Right lobe of liver (tissue), 4 donors: ENCODE data around the gene ARHGEF1.

Experiments used
- POLR2A ChIP-seq: fragments of 450-650 bp; IDR thresholded peaks from one replicate; pipeline ENCODE4 v1.6.1; 2017; ENCODE audit warnings: antibody characterized with exemption, mild to moderate bottlenecking
- TF ChIP-seq, protein P1 (sequence below), 4 donors: fragments of 200-600 bp in 3 of 4; fragments of 450-650 bp in 1 of 4; IDR thresholded peaks; one replicate each; pipeline versions ENCODE4 v1.5.1 to v1.8.0; 2016 to 2022; ENCODE audit warnings: antibody characterized with exemption in 4 of 4, mild to moderate bottlenecking in 2 of 4
- donor health status: DM: no; HTN: no; CAD: no.
- donor health status: DM: no; HTN: no; CAD: no.
- donor health status: DM: no; HTN: yes; CAD: no.

DNA sequence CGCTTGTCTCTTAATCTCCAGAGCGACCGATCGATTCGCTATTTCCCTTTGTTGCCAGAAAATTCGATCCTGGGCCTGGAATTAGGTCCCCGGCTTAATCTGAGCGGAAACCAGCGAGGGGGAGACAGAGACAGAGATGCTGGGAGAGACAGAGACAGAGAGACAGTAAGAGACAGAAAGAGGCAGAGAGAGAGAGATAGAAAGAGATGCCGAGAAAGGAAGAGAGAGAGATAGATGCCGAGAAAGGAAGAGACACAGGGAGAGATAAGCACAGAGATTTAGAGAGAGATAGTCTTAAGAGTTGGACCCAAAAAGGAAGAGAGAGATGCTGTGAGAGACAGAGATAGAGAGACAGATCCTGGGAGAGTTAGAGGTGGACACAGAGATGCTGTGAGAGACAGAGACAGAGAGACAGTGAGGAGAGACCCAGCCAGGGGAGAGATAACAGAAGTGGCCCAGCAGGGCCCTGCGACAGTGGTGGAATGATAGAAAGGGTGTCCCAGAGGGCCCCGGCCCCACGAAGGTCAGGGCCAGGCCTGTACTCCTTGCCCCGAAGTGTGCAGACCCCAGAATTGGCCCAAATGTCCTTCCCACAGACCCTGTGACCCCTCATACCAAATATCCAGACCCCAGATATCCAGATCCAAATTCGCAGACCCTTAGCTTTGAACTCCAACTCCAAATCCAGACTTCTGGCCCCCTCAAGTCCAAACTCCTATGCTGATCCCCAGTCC, 43.9 kb downstream of the ARHGEF1 start:
- TF ChIP-seq, protein P1, sequence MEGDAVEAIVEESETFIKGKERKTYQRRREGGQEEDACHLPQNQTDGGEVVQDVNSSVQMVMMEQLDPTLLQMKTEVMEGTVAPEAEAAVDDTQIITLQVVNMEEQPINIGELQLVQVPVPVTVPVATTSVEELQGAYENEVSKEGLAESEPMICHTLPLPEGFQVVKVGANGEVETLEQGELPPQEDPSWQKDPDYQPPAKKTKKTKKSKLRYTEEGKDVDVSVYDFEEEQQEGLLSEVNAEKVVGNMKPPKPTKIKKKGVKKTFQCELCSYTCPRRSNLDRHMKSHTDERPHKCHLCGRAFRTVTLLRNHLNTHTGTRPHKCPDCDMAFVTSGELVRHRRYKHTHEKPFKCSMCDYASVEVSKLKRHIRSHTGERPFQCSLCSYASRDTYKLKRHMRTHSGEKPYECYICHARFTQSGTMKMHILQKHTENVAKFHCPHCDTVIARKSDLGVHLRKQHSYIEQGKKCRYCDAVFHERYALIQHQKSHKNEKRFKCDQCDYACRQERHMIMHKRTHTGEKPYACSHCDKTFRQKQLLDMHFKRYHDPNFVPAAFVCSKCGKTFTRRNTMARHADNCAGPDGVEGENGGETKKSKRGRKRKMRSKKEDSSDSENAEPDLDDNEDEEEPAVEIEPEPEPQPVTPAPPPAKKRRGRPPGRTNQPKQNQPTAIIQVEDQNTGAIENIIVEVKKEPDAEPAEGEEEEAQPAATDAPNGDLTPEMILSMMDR (IDR thresholded peaks at IDR 0.05), result no peak
- no peak for TF ChIP-seq POLR2A
